Stomach (tissue), 9 donors: ENCODE measurements around the gene NUDT19. TPM values are rescaled to one million over a fixed set of nuclear protein-coding genes. Genes with fewer than 3 reads are reported as not detected.

Source experiments
- DNase-seq, 2 donors: peaks; one replicate each; pipeline versions ENCODE4 v3.0.0 to v3.0.0-alpha.2; 2013 to 2019
- H3K27ac ChIP-seq, 5 donors: fragments of 200-600 bp in 4 of 5; sonication (generic) in 4 of 5; one replicate each; pipeline ENCODE4 v1.5.1; 2013 to 2019; ENCODE audit warnings: mild to moderate bottlenecking in 1 of 5, moderate library complexity in 1 of 5
- H3K27me3 ChIP-seq, 3 donors: fragments of 200-600 bp; sonication (generic); one replicate each; pipeline ENCODE4 v1.5.1; 2017 to 2019; ENCODE audit warnings: mixed run types in 1 of 3
- H3K36me3 ChIP-seq, 4 donors: fragments of 200-600 bp; sonication (generic); 1 replicate in 3 of 4; 2 replicates in 1 of 4; pipeline ENCODE4 v1.5.1; 2016 to 2019
- H3K4me1 ChIP-seq, 4 donors: fragments of 200-600 bp; sonication (generic); one replicate each; pipeline ENCODE4 v1.5.1; 2016 to 2019
- H3K4me3 ChIP-seq, 4 donors: fragments of 200-600 bp; sonication (generic) in 3 of 4; one replicate each; pipeline ENCODE4 v1.5.1; 2016 to 2019; ENCODE audit warnings: mild to moderate bottlenecking in 1 of 4
- H3K9me3 ChIP-seq, 4 donors: fragments of 200-600 bp; sonication (generic); one replicate each; pipeline ENCODE4 v1.5.1; 2016 to 2019
- EP300 ChIP-seq: sonication (generic); formaldehyde crosslinking; IDR thresholded peaks from one replicate; pipeline ENCODE4 v1.6.1; 2017; ENCODE audit warnings: antibody characterized with exemption
- POLR2A ChIP-seq, 4 donors: fragments of 450-650 bp; IDR thresholded peaks; one replicate each; pipeline ENCODE4 v1.6.1; 2016; ENCODE audit warnings: antibody characterized with exemption in 4 of 4, control low read depth in 2 of 4, mild to moderate bottlenecking in 1 of 4, moderate library complexity in 1 of 4
- POLR2AphosphoS5 ChIP-seq, 3 donors: sonication (generic); formaldehyde crosslinking; IDR thresholded peaks; one replicate each; pipeline ENCODE4 v1.6.1; 2016; ENCODE audit warnings: antibody characterized with exemption in 3 of 3
- WGBS, 5 donors: extraction: QIAGEN DNeasy Blood & Tissue Kit in 3 of 5; methylation state at CpG; one replicate each; pipeline versions ENCODE4 v1.1.5 to v1.1.7; 2013 to 2018; 5-methylcytosine and 5-hydroxymethylcytosine counted together
- intact Hi-C: fragments of 100-400 bp; cut with DNase I; formaldehyde crosslinking; loops from one replicate; pipeline ENCODE4 v1.15.1; 2023; ENCODE audit warnings: low total_unique reads
- polyA plus RNA-seq, 3 donors: library from polyadenylated mRNA; stranded (reverse); fragments of 200-250 nt; gene quantifications; one replicate each; pipeline ENCODE4 v1.2.3, GENCODE V29; 2013
- total RNA-seq, 5 donors: library from RNA; depleted of rRNA; stranded (reverse); fragments of >200 nt; gene quantifications; one replicate each; pipeline versions ENCODE4 v1.1.0 to v1.2.3, GENCODE V29; 2014 to 2016
- TF ChIP-seq, protein P1 (sequence below), 7 experiments: fragments of 450-650 bp in 4 of 7; fragments of 200-600 bp in 3 of 7; sonication (generic) in 3 of 7; IDR thresholded peaks; one replicate each; pipeline ENCODE4 v1.5.1; 2016 to 2019; ENCODE audit warnings: antibody characterized with exemption in 7 of 7, control low read depth in 2 of 7, mild to moderate bottlenecking in 1 of 7
- donor health status: healthy with polysubstance abuse.
- donor health status: Bipolar disorder and iron deficiency.
- donor health status: healthy.

NUDT19 gene
- total and polyA plus RNA-seq, 8 donors: 2.0 to 19.2 (median 7.8) TPM; not detected in 1

DNA sequence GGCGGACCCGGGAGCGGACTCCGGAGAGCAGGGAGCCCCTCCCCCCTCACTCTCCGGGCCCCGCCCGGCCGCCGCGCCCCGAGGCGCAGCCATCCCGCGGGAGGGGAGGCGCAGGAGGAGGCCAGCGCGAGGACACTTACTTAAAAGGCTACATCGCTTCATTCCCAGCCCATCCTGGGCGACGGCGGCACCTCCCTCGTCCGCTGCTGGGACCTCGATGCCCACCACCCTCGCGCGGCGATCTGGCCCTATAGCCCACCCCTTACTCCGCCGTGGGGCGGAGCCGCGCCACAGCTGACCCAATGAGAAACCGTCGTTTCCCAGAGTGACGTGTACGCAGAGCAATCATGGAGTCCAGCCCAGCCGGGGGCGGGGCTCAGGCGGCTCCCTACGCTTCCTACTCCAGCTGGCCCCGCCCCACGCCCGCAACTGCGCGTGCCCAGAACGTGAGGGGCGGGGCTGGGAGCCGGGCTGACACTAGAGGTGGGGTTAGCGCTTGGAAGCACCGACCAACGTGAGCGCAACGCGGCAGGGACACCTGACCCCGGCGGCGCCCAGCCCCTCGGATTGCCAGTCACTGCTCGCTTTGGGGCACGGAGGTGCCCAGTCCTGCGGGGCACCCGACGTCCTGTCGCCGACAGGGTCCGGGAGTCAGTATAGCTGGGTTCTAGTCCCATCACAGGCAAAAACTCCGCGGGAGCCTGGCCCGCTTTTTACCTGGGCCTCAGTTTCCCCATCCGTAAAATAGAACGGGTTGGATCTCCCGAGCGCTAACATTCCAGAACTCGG, 16.5 kb upstream of the NUDT19 start, which contains the start of gene ANKRD27:
TSS of gene ANKRD27 (minus strand) at position 250 of the 789 bp plus-strand sequence. CDS start 16,165 bp downstream, outside the sequence.
- 0 to 2% (median 0%) methylated on average over 24 to 75 of the region's 75 CpGs for WGBS, 5 donors
- peak; percentile 34 to 72 (median 38) for TF ChIP-seq POLR2AphosphoS5 (IDR thresholded peaks at IDR 0.05)
- no peak for TF ChIP-seq EP300
- DNase-seq: peak; percentile 99 to 100
- Histone ChIP-seq H3K36me3 (no peaks in the 10 kb centered on the region), H3K27ac (peak within 1 kb of the TSS; percentile 86 to 95 (median 92)), H3K9me3 (no peaks in the 10 kb centered on the region), H3K4me3 (peak within 1 kb of the TSS; percentile 92 to 100 (median 98)), H3K4me1 (peaks cover 36 to 58% (median 46%) of the 10 kb centered on the region in 4 donors), H3K27me3 (peaks cover 0 to 27% (median 19%) of the 10 kb centered on the region in 3 donors)
- intact Hi-C loops: no loop called here

DNA sequence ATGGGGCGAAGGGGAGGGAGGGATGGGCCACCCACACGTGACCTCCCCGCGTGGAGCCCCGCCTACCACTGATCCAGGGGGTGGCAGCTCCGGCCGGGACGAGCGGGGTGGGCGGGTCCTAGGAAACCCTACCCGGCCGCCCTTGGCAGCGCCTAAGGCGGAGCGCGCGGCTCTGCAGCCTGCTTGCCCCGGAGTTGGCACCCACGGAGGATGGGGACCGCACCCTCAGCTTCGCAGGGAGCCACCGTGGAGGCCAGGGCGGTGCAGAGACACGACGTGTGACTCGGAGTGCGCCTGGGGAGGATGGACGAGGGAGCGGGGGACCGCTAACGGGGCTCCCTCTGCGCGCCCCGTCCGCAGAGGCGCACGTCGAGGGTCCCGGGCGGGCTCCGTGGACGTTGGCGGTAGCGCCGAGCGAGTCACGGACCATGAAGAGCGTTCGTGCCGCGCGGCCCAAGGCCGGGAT, 15.9 kb upstream of the NUDT19 start, which contains the start of gene RGS9BP:
TSS of gene RGS9BP (plus strand) at position 129 of the 466 bp plus-strand sequence. CDS start 416 bp downstream, outside the sequence.
- H3K4me1 ChIP-seq: peaks cover 32 to 52% (median 43%) of the 10 kb centered on the region in 4 donors
- H3K9me3 ChIP-seq: no peaks in the 10 kb centered on the region

DNA sequence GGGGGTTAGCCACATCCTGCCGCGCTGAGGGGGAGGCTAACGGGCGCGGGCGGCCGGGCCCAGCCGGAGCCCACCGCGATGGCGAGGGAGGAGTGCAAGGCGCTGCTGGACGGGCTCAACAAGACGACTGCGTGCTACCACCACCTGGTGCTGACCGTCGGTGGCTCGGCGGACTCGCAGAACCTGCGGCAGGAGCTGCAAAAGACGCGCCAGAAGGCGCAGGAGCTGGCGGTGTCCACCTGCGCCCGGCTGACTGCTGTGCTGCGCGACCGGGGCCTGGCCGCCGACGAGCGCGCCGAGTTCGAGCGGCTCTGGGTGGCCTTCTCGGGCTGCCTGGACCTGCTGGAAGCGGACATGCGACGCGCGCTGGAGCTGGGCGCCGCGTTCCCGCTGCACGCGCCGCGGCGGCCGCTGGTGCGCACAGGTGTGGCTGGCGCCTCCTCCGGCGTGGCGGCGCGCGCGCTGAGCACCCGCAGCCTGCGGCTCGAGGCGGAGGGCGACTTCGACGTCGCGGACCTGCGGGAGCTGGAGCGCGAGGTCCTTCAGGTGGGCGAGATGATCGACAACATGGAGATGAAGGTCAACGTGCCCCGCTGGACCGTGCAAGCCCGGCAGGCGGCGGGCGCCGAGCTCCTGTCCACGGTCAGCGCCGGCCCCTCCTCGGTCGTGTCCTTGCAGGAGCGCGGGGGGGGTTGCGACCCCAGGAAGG, 15.3 kb upstream of the NUDT19 start:
- H3K4me3 ChIP-seq: peak overlapping the region; percentile 92 to 100 (median 98)
- H3K27me3 ChIP-seq: peaks cover 0 to 27% (median 19%) of the 10 kb centered on the region in 3 donors
- peak overlapping the region in 2 of 5 donors; percentile 4 to 92 for H3K27ac ChIP-seq
- intact Hi-C loops: no loop called here
- H3K9me3 ChIP-seq: no peaks in the 10 kb centered on the region
- WGBS, 5 donors: 2 to 5% (median 3%) methylated on average over 22 to 93 of the region's 93 CpGs
- H3K4me1 ChIP-seq: peaks cover 32 to 52% (median 42%) of the 10 kb centered on the region in 4 donors
- TF ChIP-seq POLR2AphosphoS5 (IDR thresholded peaks at IDR 0.05): no peak
- TF ChIP-seq EP300: no peak
- no peak for TF ChIP-seq POLR2A (IDR thresholded peaks at IDR 0.05)
- TF ChIP-seq, protein P1, sequence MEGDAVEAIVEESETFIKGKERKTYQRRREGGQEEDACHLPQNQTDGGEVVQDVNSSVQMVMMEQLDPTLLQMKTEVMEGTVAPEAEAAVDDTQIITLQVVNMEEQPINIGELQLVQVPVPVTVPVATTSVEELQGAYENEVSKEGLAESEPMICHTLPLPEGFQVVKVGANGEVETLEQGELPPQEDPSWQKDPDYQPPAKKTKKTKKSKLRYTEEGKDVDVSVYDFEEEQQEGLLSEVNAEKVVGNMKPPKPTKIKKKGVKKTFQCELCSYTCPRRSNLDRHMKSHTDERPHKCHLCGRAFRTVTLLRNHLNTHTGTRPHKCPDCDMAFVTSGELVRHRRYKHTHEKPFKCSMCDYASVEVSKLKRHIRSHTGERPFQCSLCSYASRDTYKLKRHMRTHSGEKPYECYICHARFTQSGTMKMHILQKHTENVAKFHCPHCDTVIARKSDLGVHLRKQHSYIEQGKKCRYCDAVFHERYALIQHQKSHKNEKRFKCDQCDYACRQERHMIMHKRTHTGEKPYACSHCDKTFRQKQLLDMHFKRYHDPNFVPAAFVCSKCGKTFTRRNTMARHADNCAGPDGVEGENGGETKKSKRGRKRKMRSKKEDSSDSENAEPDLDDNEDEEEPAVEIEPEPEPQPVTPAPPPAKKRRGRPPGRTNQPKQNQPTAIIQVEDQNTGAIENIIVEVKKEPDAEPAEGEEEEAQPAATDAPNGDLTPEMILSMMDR (IDR thresholded peaks at IDR 0.05): no peak
- DNase-seq: peak; percentile 28 to 71
- no peaks in the 10 kb centered on the region for H3K36me3 ChIP-seq

More for the DNA sequence above, 15.9 kb upstream of the NUDT19 start, which contains the start of gene RGS9BP:
- H3K4me3 ChIP-seq: peak within 1 kb of the TSS; percentile 92 to 100 (median 98)
- peaks cover 0 to 27% (median 19%) of the 10 kb centered on the region in 3 donors for H3K27me3 ChIP-seq
- peak within 1 kb of the TSS; percentile 86 to 95 (median 92) for H3K27ac ChIP-seq
- WGBS, 5 donors: 2 to 4% (median 2%) methylated on average over 9 to 53 of the region's 53 CpGs
- intact Hi-C loops: no loop called here
- DNase-seq: peak; percentile 83 to 85
- no peak for TF ChIP-seq POLR2A (IDR thresholded peaks at IDR 0.05)
- no peak for TF ChIP-seq POLR2AphosphoS5 (IDR thresholded peaks at IDR 0.05)
- H3K36me3 ChIP-seq: no peaks in the 10 kb centered on the region

DNA sequence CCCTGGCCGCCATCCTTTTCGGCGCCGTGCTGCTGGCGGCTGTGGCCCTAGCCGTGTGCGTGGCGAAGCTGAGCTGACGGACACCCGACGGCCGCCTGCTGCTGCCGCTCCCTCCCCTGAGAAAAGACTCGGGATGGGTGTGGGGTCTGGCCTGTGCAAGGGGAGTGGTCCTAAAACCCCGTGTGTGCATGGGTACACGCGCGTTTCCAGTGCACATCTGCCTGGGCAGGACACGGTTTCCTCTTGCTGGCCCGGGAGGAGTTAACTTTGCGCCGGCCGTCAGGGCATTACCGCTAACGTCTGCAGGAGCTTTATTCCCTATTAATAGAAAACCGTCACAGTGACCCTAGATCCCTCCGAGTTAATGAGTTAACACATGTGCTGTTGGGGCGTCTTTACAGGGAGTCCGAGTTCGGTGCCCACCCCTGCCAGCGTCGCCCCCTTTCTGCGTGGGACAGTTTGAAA, 14.7 kb upstream of the NUDT19 start:
- no peak for DNase-seq
- 17 to 26% (median 21%) methylated on average over 14 to 33 of the region's 33 CpGs for WGBS, 5 donors
- peaks cover 0 to 27% (median 19%) of the 10 kb centered on the region in 3 donors for H3K27me3 ChIP-seq
- peak overlapping the region in 3 of 5 donors; percentile 10 to 92 (median 57) for H3K27ac ChIP-seq
- H3K9me3 ChIP-seq: no peaks in the 10 kb centered on the region
- H3K4me3 ChIP-seq: peak overlapping the region; percentile 92 to 100 (median 98)
- intact Hi-C loops: no loop called here
- TF ChIP-seq POLR2AphosphoS5 (IDR thresholded peaks at IDR 0.05) (no peak), POLR2A (IDR thresholded peaks at IDR 0.05) (no peak), EP300 (no peak)
- TF ChIP-seq, protein P1 (IDR thresholded peaks at IDR 0.05): no peak
- H3K4me1 ChIP-seq: peaks cover 32 to 52% (median 41%) of the 10 kb centered on the region in 4 donors
- no peaks in the 10 kb centered on the region for H3K36me3 ChIP-seq
